Astrocyte (in vitro differentiated cells and primary cell): ENCODE measurements around the gene SPDYE3. TPM values are rescaled to one million over a fixed set of nuclear protein-coding genes. Genes with fewer than 3 reads are reported as not detected.
A peak's percentile ranks its signal among the peaks of the same experiment; 100 is the strongest.
"Not testable (repeated sequence)": the region's sequence is repeated elsewhere in the genome, so short reads cannot be mapped to it uniquely, and the experiment has no call there.

ENCODE experiments used
- DNase-seq: peaks from one replicate; pipeline ENCODE4 v3.0.0-alpha.2; 2010; ENCODE audit warnings: low read depth
- FAIRE-seq: peaks from 2 replicates; lab custom pipeline; 2011; peaks lifted over from hg19 to GRCh38; lab: Jason Lieb, UNC
- H2AFZ ChIP-seq: 2 replicates; pipeline ENCODE4 v1.6.0; 2012; ENCODE audit warnings: low read depth, low read length, inconsistent platforms
- H3K27ac ChIP-seq: 2 replicates; pipeline ENCODE4 v1.5.1; 2011; ENCODE audit warnings: low read depth, low read length, inconsistent platforms
- H3K27me3 ChIP-seq: 2 replicates; pipeline ENCODE4 v1.6.0; 2011; ENCODE audit warnings: low read length, inconsistent platforms; ENCODE audit not compliant: insufficient read depth
- H3K36me3 ChIP-seq: 2 replicates; pipeline ENCODE4 v1.5.1; 2011; ENCODE audit warnings: low read length, inconsistent platforms; ENCODE audit not compliant: insufficient read depth
- H3K4me1 ChIP-seq: 2 replicates; pipeline ENCODE4 v1.5.1; 2011; ENCODE audit warnings: low read length, inconsistent platforms; ENCODE audit not compliant: insufficient read depth
- H3K4me2 ChIP-seq: 2 replicates; pipeline ENCODE4 v1.6.0; 2012; ENCODE audit warnings: low read length, inconsistent platforms
- H3K4me3 ChIP-seq: 2 replicates; pipeline ENCODE4 v1.5.1; 2011; ENCODE audit warnings: low read depth, mild to moderate bottlenecking, low read length, inconsistent platforms; ENCODE audit not compliant: insufficient read depth
- H3K79me2 ChIP-seq: 2 replicates; pipeline ENCODE4 v1.6.0; 2012; ENCODE audit warnings: mild to moderate bottlenecking, low read length, inconsistent platforms; ENCODE audit not compliant: insufficient read depth
- H3K9ac ChIP-seq: 2 replicates; pipeline ENCODE4 v1.6.0; 2012; ENCODE audit warnings: mild to moderate bottlenecking, low read length, inconsistent platforms
- H3K9me3 ChIP-seq: 2 replicates; pipeline ENCODE4 v1.5.1; 2012; ENCODE audit warnings: low read depth, mild to moderate bottlenecking, low read length, inconsistent platforms; ENCODE audit not compliant: insufficient read depth
- H4K20me1 ChIP-seq: 2 replicates; pipeline ENCODE4 v1.6.0; 2012; ENCODE audit warnings: low read length, inconsistent platforms; ENCODE audit not compliant: insufficient read depth
- H3K27ac Mint-ChIP-seq: one replicate; pipeline ENCODE4 v1.8.0; 2021; ENCODE audit warnings: mild to moderate bottlenecking, mixed read lengths; ENCODE audit not compliant: unreplicated experiment
- H3K27me3 Mint-ChIP-seq: one replicate; pipeline ENCODE4 v1.8.0; 2021; ENCODE audit warnings: low read depth, mixed read lengths; ENCODE audit not compliant: unreplicated experiment
- H3K36me3 Mint-ChIP-seq: one replicate; pipeline ENCODE4 v1.8.0; 2021; ENCODE audit warnings: low read depth, mixed read lengths; ENCODE audit not compliant: unreplicated experiment
- H3K4me1 Mint-ChIP-seq: one replicate; pipeline ENCODE4 v1.8.0; 2021; ENCODE audit warnings: low read depth, mixed read lengths; ENCODE audit not compliant: unreplicated experiment
- H3K4me3 Mint-ChIP-seq: one replicate; pipeline ENCODE4 v1.8.0; 2021; ENCODE audit warnings: mild to moderate bottlenecking, moderate library complexity, mixed read lengths; ENCODE audit not compliant: unreplicated experiment
- H3K9me3 Mint-ChIP-seq: one replicate; pipeline ENCODE4 v1.8.0; 2021; ENCODE audit warnings: mild to moderate bottlenecking, mixed read lengths; ENCODE audit not compliant: unreplicated experiment
- CTCF ChIP-seq: IDR thresholded peaks from 2 replicates; pipeline ENCODE4 v1.5.1; 2011; ENCODE audit warnings: low read depth, mild to moderate bottlenecking, inconsistent platforms, low read length, moderate library complexity; ENCODE audit not compliant: insufficient read depth
- EZH2 ChIP-seq: IDR thresholded peaks from 2 replicates; pipeline ENCODE4 v1.6.1; 2012; ENCODE audit warnings: mild to moderate bottlenecking, low read length, inconsistent platforms; ENCODE audit not compliant: insufficient read depth
- total RNA-seq: library from RNA; stranded (reverse); gene quantifications from 2 replicates; pipeline ENCODE4 v1.2.1, GENCODE V29; 2021

The SPDYE3 gene
- total RNA-seq, 1 donor from 2014 or later: not detected

GRCh38 chr7:100360135-100360854 lies 52.8 kb downstream of the SPDYE3 start:
- Histone ChIP-seq H3K4me3 (no peak overlapping the region), H3K9ac (no peak overlapping the region), H3K27me3 (no peaks in the 10 kb centered on the region), H3K9me3 (no peaks in the 10 kb centered on the region), H3K4me2 (no peak overlapping the region), H3K36me3 (peaks cover 48% of the 10 kb centered on the region), H3K4me1 (no peaks in the 10 kb centered on the region), H2AFZ (no peak overlapping the region), H4K20me1 (peaks cover 8% of the 10 kb centered on the region), H3K79me2 (no peaks in the 10 kb centered on the region), H3K27ac (no peak overlapping the region)
- H3K36me3 Mint-ChIP-seq: peaks cover 38% of the 10 kb centered on the region
- DNase-seq (no peak), FAIRE-seq (no peak)
- no peaks in the 10 kb centered on the region for H3K27me3 Mint-ChIP-seq
- peak overlapping the region; percentile 48 for H3K27ac Mint-ChIP-seq
- no peaks in the 10 kb centered on the region for H3K4me1 Mint-ChIP-seq
- no peaks in the 10 kb centered on the region for H3K9me3 Mint-ChIP-seq
- no peak overlapping the region for H3K4me3 Mint-ChIP-seq
- TF ChIP-seq CTCF: no peak
- TF ChIP-seq EZH2: no peak

GRCh38 chr7:100363098-100363497 lies 55.6 kb downstream of the SPDYE3 start:
- no peaks in the 10 kb centered on the region for H3K27me3 Mint-ChIP-seq
- no peak overlapping the region for H3K27ac Mint-ChIP-seq
- Histone ChIP-seq H4K20me1 (peaks cover 8% of the 10 kb centered on the region), H3K4me2 (no peak overlapping the region), H3K4me3 (no peak overlapping the region), H3K79me2 (no peaks in the 10 kb centered on the region), H3K9me3 (no peaks in the 10 kb centered on the region), H3K27ac (no peak overlapping the region), H3K27me3 (no peaks in the 10 kb centered on the region), H3K9ac (no peak overlapping the region), H3K36me3 (peaks cover 45% of the 10 kb centered on the region), H3K4me1 (no peaks in the 10 kb centered on the region), H2AFZ (no peak overlapping the region)
- H3K4me1 Mint-ChIP-seq: no peaks in the 10 kb centered on the region
- FAIRE-seq: no peak
- H3K9me3 Mint-ChIP-seq: no peaks in the 10 kb centered on the region
- H3K36me3 Mint-ChIP-seq: peaks cover 34% of the 10 kb centered on the region
- no peak for TF ChIP-seq EZH2
- TF ChIP-seq CTCF: no peak
- no peak for DNase-seq
- H3K4me3 Mint-ChIP-seq: no peak overlapping the region

GRCh38 chr7:100363797-100364196 lies 56.3 kb downstream of the SPDYE3 start:
- not testable (repeated sequence) for H3K27ac ChIP-seq, DNase-seq, H3K4me1 Mint-ChIP-seq, H3K79me2 ChIP-seq, H3K27me3 ChIP-seq, H3K4me2 ChIP-seq, H3K9me3 ChIP-seq, H3K27me3 Mint-ChIP-seq, FAIRE-seq, H3K9me3 Mint-ChIP-seq, H3K4me3 ChIP-seq, H3K4me1 ChIP-seq, H4K20me1 ChIP-seq, H3K4me3 Mint-ChIP-seq, H3K27ac Mint-ChIP-seq, H3K9ac ChIP-seq, H2AFZ ChIP-seq
- H3K36me3 Mint-ChIP-seq: peaks cover 33% of the 10 kb centered on the region
- peaks cover 43% of the 10 kb centered on the region for H3K36me3 ChIP-seq
